ENCODE results near the gene RTRAF. TPM values are rescaled to one million over a fixed set of nuclear protein-coding genes. Genes with fewer than 3 reads are reported as not detected.

RTRAF gene
- total RNA-seq, 1 donor from 2014 or later = 159 TPM

- intact Hi-C loops (cut with DNase I) = no loop called here
- no peak for DNase-seq (ENCODE audit: low spot score)
These were observed 54.3 kb downstream of the RTRAF start for GRCh38 chr14:52043690-52044089.

DNA sequence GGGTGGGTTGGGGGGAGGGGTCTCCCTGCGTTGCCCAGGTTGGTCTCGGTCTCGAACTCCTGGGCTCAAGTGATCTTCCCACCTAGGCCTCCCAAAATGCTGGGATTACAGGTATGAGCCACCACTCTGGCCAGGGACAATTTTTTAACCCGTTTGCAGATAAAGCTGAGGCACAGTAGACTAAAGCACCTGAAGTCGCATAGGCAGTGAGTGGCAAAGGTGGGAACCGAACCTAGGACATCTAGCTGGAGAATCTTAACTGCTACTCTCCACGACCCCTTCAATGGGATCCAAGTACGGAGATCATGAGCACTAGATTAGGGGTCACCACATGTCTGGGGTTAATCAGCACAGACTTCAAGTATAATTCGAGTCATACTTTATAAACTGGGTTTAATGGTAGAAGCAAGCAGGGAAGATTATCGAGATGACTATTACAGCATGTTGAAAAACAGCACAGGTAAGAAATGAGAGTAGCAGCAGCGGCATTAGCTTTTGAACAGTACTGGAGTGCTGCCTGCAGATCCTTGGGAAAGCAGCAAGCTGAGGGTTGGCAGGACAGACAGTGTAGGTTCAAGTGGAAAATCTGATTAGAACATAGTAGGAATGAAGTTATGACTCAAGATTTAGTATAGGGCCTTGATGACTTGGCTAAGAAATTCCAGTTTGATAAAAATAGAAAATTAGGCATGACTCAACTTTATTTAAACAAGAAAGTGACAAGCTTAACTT is 55.6 kb downstream of the RTRAF start:
- intact Hi-C loops (cut with DNase I) = no loop called here
- no peak for DNase-seq (ENCODE audit: low spot score)

GRCh38 chr14:52046376-52046917 is 57.1 kb downstream of the RTRAF start:
- intact Hi-C loops (cut with DNase I) = loop anchor here (2.0 kb wide), 1 partner anchor 22 kb away; the partner anchor contains the start of gene NID2
- no peak for DNase-seq (ENCODE audit: low spot score)

DNA sequence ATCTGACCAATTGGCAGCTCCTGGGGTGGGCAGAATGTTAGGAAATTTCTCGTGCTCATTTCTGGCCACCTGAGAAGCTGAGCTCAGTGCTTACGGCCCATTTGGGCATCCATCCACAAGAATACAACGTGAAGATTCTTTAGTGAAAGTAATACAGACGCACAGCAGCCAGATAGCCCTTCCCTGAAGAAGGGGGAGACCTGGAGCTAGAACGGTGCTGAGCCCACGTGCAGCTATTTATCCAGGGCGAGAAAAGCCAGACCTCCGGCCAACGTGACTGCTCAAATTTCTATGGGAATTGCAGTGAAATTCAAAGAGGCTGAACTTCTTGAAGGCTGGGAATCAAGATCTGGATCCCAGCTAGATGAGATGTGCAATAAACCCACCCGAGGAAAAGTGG is 58.8 kb downstream of the RTRAF start:
- intact Hi-C loops (cut with DNase I) = no loop called here
- DNase-seq (ENCODE audit: low spot score) = no peak

DNA sequence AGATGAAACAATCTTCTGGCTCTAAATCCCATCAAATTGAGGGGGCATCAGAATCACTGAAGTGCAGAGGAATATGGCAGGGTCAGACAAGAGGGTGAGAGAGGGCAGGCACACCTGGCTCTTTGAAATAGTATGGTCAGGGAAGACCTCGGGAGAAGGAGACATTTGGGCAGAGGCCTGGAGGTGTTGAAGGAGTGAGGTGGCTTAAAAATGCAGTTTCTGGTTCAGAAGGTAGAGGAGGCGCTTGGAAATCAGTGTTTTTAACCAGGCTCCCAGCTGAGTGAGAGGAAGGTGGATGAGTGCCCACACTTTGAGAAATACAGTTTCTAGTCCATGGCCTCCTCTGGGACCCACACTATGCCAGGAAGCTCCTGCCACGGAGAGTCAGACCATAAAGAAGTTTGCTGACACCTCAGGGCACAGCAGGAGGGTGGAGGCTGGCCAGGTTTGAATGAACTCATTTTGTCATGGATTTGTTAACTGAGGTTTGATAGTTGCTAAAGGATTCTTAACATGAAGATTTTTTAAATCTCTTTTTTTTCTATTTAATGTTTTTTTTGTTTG is 59.4 kb downstream of the RTRAF start:
- intact Hi-C loops (cut with DNase I) = no loop called here
- DNase-seq (ENCODE audit: low spot score) = no peak

GRCh38 chr14:52049271-52049670 is 59.9 kb downstream of the RTRAF start:
- intact Hi-C loops (cut with DNase I) = no loop called here
- no peak for DNase-seq (ENCODE audit: low spot score)

DNA sequence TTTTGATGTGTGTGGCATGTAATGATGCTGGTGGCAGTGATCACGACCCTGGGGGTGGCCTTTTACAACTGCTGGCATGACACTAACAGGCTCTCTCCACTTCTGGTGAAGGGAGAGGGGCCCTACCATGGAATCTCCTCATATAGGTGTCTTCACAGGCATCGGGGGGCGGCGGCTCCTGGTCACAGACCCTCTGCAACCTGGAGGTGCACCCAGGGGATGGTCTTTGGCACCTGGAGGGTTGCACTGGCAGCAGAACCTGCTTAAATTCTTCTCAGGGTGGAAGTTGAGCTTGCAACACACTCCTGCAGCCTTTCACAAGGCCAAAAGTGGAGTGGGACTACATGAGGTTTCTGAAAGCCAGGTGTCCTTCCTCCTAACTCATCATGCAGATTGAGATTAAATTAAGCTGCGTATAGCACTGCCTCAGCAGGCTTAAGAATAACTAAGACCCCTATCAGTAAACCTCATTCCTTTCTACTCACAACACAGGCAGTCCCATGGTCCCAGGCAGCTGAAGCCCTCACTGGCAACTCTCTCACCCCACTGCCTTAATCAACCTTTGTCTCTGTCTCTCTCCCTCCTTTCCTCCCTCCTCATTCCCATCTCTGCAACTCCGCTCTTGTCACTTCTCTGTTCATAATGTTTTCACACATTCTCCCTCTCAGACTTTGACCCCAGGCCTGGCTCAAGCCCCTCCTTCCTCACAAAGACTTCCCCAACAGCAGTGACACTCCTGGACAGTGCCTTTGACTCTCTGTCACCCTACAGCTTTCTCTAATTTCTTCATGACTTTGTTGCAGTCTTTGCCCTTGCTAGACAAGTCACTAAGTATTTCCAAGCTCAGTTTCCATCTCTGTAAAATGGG is 60.6 kb downstream of the RTRAF start:
- intact Hi-C loops (cut with DNase I) = no loop called here
- no peak for DNase-seq (ENCODE audit: low spot score)

- no peak for DNase-seq (ENCODE audit: low spot score)
- intact Hi-C loops (cut with DNase I) = no loop called here
These were observed 61.9 kb downstream of the RTRAF start for GRCh38 chr14:52051251-52051650.

GRCh38 chr14:52051871-52052270 is 62.5 kb downstream of the RTRAF start:
- intact Hi-C loops (cut with DNase I) = no loop called here
- no peak for DNase-seq (ENCODE audit: low spot score)

GRCh38 chr14:52052288-52052943 is 63.1 kb downstream of the RTRAF start:
- DNase-seq (ENCODE audit: low spot score) = no peak
- intact Hi-C loops (cut with DNase I) = no loop called here

DNA sequence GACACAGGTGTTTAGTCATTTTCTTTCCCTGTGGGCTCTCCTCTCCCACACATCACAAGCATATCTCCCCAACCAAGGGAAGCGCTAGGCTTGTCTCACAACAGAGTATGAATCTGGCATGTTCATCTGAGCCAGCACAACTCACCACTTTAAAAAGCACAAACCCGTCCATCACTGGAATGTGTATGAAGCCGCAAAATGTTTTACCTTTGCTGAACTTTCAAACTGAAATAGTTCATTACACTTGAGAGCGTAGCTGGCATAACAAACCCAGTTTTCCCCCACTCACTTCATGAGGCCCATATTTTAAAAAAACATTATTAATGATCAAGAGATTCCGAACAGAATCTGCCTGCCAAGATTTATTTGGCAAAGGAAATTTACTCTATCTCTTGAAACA is 63.7 kb downstream of the RTRAF start:
- intact Hi-C loops (cut with DNase I) = no loop called here

DNA sequence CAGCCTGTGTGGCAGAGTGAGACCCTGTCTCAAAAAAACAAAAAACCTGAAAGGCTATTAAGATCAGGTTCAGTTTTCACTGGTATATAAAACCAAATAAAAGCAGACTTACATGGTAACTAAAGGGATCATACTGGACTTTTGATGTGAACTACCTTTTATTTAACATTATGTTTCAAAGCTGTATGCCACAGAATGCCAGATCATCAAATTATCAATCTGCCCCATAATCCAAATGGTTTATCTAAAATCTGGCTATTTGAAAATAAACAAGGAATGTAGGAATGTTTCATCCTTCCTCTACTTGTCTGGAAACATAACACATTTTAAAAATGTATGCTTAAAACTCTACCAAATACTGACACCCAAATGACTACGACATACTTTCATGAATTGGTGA is 65.3 kb downstream of the RTRAF start:
- DNase-seq (ENCODE audit: low spot score) = no peak
- intact Hi-C loops (cut with DNase I) = no loop called here

More for the DNA sequence above, 63.7 kb downstream of the RTRAF start:
- DNase-seq (ENCODE audit: low spot score) = no peak

GRCh38 chr14:52055167-52055566 is 65.8 kb downstream of the RTRAF start:
- intact Hi-C loops (cut with DNase I) = no loop called here
- DNase-seq (ENCODE audit: low spot score) = no peak

GRCh38 chr14:52058341-52058740 is 69.0 kb downstream of the RTRAF start:
- intact Hi-C loops (cut with DNase I) = no loop called here
- DNase-seq (ENCODE audit: low spot score) = no peak

GRCh38 chr14:52059649-52060048 is 70.3 kb downstream of the RTRAF start:
- intact Hi-C loops (cut with DNase I) = loop anchor here (5.0 kb wide), 1 partner anchor 407 kb away; the partner anchor contains the start of gene FRMD6
- DNase-seq (ENCODE audit: low spot score) = no peak

DNA sequence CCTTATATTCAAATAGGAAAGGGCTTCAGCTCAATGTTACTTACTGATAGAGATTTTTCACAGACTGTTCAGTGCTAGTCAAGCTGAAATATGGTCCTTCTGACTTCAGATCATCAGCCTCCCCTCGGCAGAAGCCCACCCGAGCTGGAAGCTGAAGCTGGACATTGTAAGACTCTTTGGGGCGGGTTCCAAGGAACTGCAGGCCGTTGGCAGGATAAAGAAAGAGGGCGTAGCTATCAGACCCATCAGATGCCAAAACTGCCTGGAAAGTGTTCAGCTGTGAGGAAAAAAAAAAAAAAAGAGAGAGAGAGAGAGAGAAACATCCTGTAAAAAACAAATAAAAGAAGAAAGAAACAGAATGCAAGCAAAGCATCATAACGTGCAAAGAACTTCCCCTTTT is 70.7 kb downstream of the RTRAF start:
- intact Hi-C loops (cut with DNase I) = loop anchor here (5.0 kb wide), 1 partner anchor 408 kb away; the partner anchor contains the start of gene FRMD6
- DNase-seq (ENCODE audit: low spot score) = no peak
